ENCODE measurements around the gene STAT5A. TPM values are rescaled to one million over a fixed set of nuclear protein-coding genes. Genes with fewer than 3 reads are reported as not detected.

Gene STAT5A
- total and polyA plus RNA-seq, 9 of the 15 experiments (the other 6 are each of a cell fraction or from before 2014, with no cell fraction given) = 79.9 to 415 (median 196) TPM

DNA sequence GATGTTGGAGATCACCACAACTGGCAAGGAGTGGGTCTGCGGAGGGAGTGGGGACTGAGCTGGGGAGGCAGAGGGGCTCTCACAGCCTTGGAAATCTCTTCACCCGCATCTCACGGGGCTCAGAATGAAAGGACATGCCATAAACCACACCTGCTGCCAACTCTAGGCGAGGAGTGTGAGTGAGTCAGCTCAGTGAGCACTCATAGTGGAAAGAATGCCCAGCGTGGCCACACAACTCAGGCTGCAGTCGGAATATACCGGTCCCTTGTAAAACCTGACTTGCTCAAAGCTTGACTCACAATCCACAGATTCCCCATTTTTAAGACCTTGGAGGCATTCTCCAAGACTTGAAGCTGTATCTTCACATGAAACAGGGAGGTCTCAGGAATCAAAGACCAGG is 36.7 kb downstream of the STAT5A start (continued):
- TF ChIP-seq, protein P1, sequence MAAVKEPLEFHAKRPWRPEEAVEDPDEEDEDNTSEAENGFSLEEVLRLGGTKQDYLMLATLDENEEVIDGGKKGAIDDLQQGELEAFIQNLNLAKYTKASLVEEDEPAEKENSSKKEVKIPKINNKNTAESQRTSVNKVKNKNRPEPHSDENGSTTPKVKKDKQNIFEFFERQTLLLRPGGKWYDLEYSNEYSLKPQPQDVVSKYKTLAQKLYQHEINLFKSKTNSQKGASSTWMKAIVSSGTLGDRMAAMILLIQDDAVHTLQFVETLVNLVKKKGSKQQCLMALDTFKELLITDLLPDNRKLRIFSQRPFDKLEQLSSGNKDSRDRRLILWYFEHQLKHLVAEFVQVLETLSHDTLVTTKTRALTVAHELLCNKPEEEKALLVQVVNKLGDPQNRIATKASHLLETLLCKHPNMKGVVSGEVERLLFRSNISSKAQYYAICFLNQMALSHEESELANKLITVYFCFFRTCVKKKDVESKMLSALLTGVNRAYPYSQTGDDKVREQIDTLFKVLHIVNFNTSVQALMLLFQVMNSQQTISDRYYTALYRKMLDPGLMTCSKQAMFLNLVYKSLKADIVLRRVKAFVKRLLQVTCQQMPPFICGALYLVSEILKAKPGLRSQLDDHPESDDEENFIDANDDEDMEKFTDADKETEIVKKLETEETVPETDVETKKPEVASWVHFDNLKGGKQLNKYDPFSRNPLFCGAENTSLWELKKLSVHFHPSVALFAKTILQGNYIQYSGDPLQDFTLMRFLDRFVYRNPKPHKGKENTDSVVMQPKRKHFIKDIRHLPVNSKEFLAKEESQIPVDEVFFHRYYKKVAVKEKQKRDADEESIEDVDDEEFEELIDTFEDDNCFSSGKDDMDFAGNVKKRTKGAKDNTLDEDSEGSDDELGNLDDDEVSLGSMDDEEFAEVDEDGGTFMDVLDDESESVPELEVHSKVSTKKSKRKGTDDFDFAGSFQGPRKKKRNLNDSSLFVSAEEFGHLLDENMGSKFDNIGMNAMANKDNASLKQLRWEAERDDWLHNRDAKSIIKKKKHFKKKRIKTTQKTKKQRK (IDR thresholded peaks at IDR 0.05; ENCODE audit: borderline replicate concordance, low read depth, low read length) = no peak
- TF ChIP-seq HNRNPLL (IDR thresholded peaks at IDR 0.05; ENCODE audit: low read depth, low read length, poor library complexity, severe bottlenecking) (no peak), ZNF551 (CRISPR knock-in tag; IDR thresholded peaks at IDR 0.05) (no peak), KAT2B (IDR thresholded peaks at IDR 0.05; ENCODE audit: low read depth, low read length) (no peak)
- TF ChIP-seq, protein P2, sequence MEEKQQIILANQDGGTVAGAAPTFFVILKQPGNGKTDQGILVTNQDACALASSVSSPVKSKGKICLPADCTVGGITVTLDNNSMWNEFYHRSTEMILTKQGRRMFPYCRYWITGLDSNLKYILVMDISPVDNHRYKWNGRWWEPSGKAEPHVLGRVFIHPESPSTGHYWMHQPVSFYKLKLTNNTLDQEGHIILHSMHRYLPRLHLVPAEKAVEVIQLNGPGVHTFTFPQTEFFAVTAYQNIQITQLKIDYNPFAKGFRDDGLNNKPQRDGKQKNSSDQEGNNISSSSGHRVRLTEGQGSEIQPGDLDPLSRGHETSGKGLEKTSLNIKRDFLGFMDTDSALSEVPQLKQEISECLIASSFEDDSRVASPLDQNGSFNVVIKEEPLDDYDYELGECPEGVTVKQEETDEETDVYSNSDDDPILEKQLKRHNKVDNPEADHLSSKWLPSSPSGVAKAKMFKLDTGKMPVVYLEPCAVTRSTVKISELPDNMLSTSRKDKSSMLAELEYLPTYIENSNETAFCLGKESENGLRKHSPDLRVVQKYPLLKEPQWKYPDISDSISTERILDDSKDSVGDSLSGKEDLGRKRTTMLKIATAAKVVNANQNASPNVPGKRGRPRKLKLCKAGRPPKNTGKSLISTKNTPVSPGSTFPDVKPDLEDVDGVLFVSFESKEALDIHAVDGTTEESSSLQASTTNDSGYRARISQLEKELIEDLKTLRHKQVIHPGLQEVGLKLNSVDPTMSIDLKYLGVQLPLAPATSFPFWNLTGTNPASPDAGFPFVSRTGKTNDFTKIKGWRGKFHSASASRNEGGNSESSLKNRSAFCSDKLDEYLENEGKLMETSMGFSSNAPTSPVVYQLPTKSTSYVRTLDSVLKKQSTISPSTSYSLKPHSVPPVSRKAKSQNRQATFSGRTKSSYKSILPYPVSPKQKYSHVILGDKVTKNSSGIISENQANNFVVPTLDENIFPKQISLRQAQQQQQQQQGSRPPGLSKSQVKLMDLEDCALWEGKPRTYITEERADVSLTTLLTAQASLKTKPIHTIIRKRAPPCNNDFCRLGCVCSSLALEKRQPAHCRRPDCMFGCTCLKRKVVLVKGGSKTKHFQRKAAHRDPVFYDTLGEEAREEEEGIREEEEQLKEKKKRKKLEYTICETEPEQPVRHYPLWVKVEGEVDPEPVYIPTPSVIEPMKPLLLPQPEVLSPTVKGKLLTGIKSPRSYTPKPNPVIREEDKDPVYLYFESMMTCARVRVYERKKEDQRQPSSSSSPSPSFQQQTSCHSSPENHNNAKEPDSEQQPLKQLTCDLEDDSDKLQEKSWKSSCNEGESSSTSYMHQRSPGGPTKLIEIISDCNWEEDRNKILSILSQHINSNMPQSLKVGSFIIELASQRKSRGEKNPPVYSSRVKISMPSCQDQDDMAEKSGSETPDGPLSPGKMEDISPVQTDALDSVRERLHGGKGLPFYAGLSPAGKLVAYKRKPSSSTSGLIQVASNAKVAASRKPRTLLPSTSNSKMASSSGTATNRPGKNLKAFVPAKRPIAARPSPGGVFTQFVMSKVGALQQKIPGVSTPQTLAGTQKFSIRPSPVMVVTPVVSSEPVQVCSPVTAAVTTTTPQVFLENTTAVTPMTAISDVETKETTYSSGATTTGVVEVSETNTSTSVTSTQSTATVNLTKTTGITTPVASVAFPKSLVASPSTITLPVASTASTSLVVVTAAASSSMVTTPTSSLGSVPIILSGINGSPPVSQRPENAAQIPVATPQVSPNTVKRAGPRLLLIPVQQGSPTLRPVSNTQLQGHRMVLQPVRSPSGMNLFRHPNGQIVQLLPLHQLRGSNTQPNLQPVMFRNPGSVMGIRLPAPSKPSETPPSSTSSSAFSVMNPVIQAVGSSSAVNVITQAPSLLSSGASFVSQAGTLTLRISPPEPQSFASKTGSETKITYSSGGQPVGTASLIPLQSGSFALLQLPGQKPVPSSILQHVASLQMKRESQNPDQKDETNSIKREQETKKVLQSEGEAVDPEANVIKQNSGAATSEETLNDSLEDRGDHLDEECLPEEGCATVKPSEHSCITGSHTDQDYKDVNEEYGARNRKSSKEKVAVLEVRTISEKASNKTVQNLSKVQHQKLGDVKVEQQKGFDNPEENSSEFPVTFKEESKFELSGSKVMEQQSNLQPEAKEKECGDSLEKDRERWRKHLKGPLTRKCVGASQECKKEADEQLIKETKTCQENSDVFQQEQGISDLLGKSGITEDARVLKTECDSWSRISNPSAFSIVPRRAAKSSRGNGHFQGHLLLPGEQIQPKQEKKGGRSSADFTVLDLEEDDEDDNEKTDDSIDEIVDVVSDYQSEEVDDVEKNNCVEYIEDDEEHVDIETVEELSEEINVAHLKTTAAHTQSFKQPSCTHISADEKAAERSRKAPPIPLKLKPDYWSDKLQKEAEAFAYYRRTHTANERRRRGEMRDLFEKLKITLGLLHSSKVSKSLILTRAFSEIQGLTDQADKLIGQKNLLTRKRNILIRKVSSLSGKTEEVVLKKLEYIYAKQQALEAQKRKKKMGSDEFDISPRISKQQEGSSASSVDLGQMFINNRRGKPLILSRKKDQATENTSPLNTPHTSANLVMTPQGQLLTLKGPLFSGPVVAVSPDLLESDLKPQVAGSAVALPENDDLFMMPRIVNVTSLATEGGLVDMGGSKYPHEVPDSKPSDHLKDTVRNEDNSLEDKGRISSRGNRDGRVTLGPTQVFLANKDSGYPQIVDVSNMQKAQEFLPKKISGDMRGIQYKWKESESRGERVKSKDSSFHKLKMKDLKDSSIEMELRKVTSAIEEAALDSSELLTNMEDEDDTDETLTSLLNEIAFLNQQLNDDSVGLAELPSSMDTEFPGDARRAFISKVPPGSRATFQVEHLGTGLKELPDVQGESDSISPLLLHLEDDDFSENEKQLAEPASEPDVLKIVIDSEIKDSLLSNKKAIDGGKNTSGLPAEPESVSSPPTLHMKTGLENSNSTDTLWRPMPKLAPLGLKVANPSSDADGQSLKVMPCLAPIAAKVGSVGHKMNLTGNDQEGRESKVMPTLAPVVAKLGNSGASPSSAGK (IDR thresholded peaks at IDR 0.05) = no peak
- TF ChIP-seq, protein P3, sequence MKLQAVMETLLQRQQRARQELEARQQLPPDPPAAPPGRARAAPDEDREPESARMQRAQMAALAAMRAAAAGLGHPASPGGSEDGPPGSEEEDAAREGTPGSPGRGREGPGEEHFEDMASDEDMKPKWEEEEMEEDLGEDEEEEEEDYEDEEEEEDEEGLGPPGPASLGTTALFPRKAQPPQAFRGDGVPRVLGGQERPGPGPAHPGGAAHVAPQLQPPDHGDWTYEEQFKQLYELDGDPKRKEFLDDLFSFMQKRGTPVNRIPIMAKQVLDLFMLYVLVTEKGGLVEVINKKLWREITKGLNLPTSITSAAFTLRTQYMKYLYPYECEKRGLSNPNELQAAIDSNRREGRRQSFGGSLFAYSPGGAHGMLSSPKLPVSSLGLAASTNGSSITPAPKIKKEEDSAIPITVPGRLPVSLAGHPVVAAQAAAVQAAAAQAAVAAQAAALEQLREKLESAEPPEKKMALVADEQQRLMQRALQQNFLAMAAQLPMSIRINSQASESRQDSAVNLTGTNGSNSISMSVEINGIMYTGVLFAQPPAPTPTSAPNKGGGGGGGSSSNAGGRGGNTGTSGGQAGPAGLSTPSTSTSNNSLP (IDR thresholded peaks at IDR 0.05; ENCODE audit: borderline replicate concordance, low read depth, low read length) = no peak

All from K562 (cell line).